MCF 10A (cell line): ENCODE measurements around the gene NGFR. TPM values are rescaled to one million over a fixed set of nuclear protein-coding genes. Genes with fewer than 3 reads are reported as not detected.

Experiments
- BruUV-seq: library from RNA; stranded (reverse); fragments of 400-500 nt; replicated peaks from 2 replicates; lab custom pipeline; 2021; lab: Mats Ljungman, UMichigan
- CTCF ChIA-PET: fragments of 300-600 bp; sonication (Branson Sonifier 250); formaldehyde crosslinking; extraction: SDS; loops from one replicate; lab custom pipeline; 2021; ENCODE audit warnings: antibody characterized with exemption, inconsistent platforms; lab: Yijun Ruan, JAX
- POLR2A ChIA-PET: fragments of 300-600, 350-650 bp; sonication (Branson Sonifier 250); formaldehyde crosslinking; extraction: SDS; loops from one replicate; lab custom pipeline; 2020; ENCODE audit warnings: antibody characterized with exemption, inconsistent platforms; lab: Yijun Ruan, JAX
- DNase-seq: peaks from one replicate; pipeline ENCODE4 v3.0.0-alpha.2; 2018; ENCODE audit not compliant: unreplicated experiment
- H3K27ac Mint-ChIP-seq: one replicate; pipeline ENCODE4 v1.8.0; 2022; ENCODE audit warnings: mild to moderate bottlenecking, low read depth, mixed read lengths; ENCODE audit not compliant: unreplicated experiment
- H3K27me3 Mint-ChIP-seq: one replicate; pipeline ENCODE4 v1.8.0; 2022; ENCODE audit warnings: mixed read lengths; ENCODE audit not compliant: insufficient read depth, unreplicated experiment
- H3K36me3 Mint-ChIP-seq: one replicate; pipeline ENCODE4 v1.8.0; 2022; ENCODE audit warnings: mild to moderate bottlenecking, moderate library complexity, mixed read lengths; ENCODE audit not compliant: insufficient read depth, unreplicated experiment
- H3K4me1 Mint-ChIP-seq: one replicate; pipeline ENCODE4 v1.8.0; 2022; ENCODE audit warnings: mixed read lengths; ENCODE audit not compliant: insufficient read depth, unreplicated experiment
- H3K4me3 Mint-ChIP-seq: one replicate; pipeline ENCODE4 v1.8.0; 2022; ENCODE audit warnings: mild to moderate bottlenecking, moderate library complexity, mixed read lengths; ENCODE audit not compliant: unreplicated experiment
- H3K9me3 Mint-ChIP-seq: one replicate; pipeline ENCODE4 v1.8.0; 2022; ENCODE audit warnings: mixed read lengths; ENCODE audit not compliant: unreplicated experiment
- intact Hi-C: fragments of 100-400 bp; cut with micrococcal nuclease; formaldehyde crosslinking; loops from 2 replicates; pipeline ENCODE4 v1.14.1; 2022
- total RNA-seq: library from RNA; stranded (reverse); gene quantifications from 2 replicates; pipeline ENCODE4 v1.2.3, GENCODE V29; 2022
- TF ChIP-seq, protein P1 (sequence below): fragments of 200-600 bp; IDR thresholded peaks from one replicate; pipeline ENCODE4 v1.8.0; 2022; ENCODE audit warnings: antibody characterized with exemption, mild to moderate bottlenecking; ENCODE audit not compliant: unreplicated experiment

The NGFR gene
- total RNA-seq, 1 experiment from 2014 or later = 0.26 TPM

GRCh38 chr17:49464049-49464448 is 31.0 kb upstream of the NGFR start:
- Mint-ChIP-seq H3K27ac (no peak overlapping the region), H3K9me3 (peaks cover 8% of the 10 kb centered on the region), H3K36me3 (peaks cover 7% of the 10 kb centered on the region), H3K4me3 (no peak overlapping the region), H3K27me3 (peaks cover 90% of the 10 kb centered on the region), H3K4me1 (no peaks in the 10 kb centered on the region)
- POLR2A ChIA-PET = no interaction called here
- TF ChIP-seq, protein P1, sequence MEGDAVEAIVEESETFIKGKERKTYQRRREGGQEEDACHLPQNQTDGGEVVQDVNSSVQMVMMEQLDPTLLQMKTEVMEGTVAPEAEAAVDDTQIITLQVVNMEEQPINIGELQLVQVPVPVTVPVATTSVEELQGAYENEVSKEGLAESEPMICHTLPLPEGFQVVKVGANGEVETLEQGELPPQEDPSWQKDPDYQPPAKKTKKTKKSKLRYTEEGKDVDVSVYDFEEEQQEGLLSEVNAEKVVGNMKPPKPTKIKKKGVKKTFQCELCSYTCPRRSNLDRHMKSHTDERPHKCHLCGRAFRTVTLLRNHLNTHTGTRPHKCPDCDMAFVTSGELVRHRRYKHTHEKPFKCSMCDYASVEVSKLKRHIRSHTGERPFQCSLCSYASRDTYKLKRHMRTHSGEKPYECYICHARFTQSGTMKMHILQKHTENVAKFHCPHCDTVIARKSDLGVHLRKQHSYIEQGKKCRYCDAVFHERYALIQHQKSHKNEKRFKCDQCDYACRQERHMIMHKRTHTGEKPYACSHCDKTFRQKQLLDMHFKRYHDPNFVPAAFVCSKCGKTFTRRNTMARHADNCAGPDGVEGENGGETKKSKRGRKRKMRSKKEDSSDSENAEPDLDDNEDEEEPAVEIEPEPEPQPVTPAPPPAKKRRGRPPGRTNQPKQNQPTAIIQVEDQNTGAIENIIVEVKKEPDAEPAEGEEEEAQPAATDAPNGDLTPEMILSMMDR = no peak
- intact Hi-C loops = no loop called here
- CTCF ChIA-PET = interaction anchor here (1.0 to 1.2 kb wide), 3 partner anchors 28 to 93 kb away, joined by 3 to 4 read pairs (median 3); no protein-coding TSS in a partner anchor
- no TSS peak for BruUV-seq
- DNase-seq = no peak

DNA sequence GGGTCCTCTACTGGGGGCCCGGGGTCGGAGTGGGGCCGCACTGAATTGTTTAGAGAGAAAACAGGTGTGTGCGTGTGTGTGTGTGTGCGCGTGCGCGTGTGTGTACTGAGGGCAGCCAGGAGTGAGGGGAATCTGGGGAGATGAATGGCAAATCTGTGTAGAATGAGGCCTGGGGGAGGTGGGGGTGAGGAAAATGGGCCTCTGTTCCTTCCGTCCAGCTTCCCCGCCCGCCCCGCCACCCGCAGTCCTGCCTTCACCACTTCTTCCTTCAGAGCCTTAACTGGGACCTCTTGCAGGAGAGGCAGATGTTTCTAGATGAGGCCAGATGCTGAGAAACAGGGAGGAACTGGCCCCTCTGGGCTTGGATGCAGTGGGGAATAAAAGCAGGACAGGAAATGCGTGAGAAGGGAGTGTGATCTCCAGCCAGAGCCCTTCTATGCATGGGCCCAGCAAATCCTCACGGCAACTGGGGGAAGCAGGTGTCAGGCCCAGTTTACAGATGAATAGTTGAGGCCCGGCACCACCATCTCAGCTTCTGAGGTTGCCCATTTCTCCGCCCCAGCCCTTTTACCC is 29.7 kb upstream of the NGFR start:
- Mint-ChIP-seq H3K4me3 (no peak overlapping the region), H3K9me3 (peaks cover 8% of the 10 kb centered on the region), H3K4me1 (no peaks in the 10 kb centered on the region), H3K27ac (no peak overlapping the region), H3K27me3 (peaks cover 88% of the 10 kb centered on the region), H3K36me3 (peaks cover 7% of the 10 kb centered on the region)
- no TSS peak for BruUV-seq
- ChIA-PET POLR2A (interaction anchor here (0.7 kb wide), 1 partner anchor 15 kb away, joined by 3 read pairs; no protein-coding TSS in a partner anchor), CTCF (interaction anchor here (0.6 kb wide), 1 partner anchor 90 kb away, joined by 3 read pairs; no protein-coding TSS in a partner anchor)
- DNase-seq = no peak
- intact Hi-C loops = no loop called here
- TF ChIP-seq, protein P1 = no peak

GRCh38 chr17:49466436-49466835 is 28.7 kb upstream of the NGFR start:
- BruUV-seq = no TSS peak
- H3K9me3 Mint-ChIP-seq = peaks cover 8% of the 10 kb centered on the region

GRCh38 chr17:49467175-49467574 is 27.9 kb upstream of the NGFR start:
- CTCF ChIA-PET = interaction anchor here (0.5 to 2.2 kb wide), 2 partner anchors 58 to 89 kb away, joined by 3 to 7 read pairs; no protein-coding TSS in a partner anchor
- Mint-ChIP-seq H3K4me1 (no peaks in the 10 kb centered on the region), H3K27me3 (peaks cover 93% of the 10 kb centered on the region), H3K36me3 (peaks cover 7% of the 10 kb centered on the region), H3K9me3 (peaks cover 8% of the 10 kb centered on the region), H3K27ac (no peak overlapping the region), H3K4me3 (no peak overlapping the region)
- BruUV-seq = no TSS peak
- POLR2A ChIA-PET = no interaction called here
- TF ChIP-seq, protein P1 = no peak
- intact Hi-C loops = no loop called here
- no peak for DNase-seq

More at GRCh38 chr17:49466436-49466835, 28.7 kb upstream of the NGFR start:
- Mint-ChIP-seq H3K4me3 (no peak overlapping the region), H3K4me1 (no peaks in the 10 kb centered on the region), H3K27ac (no peak overlapping the region), H3K36me3 (peaks cover 7% of the 10 kb centered on the region), H3K27me3 (peaks cover 89% of the 10 kb centered on the region)
- DNase-seq = no peak
- intact Hi-C loops = no loop called here
- TF ChIP-seq, protein P1 = no peak
- ChIA-PET CTCF (no interaction called here), POLR2A (interaction anchor here (0.5 to 0.7 kb wide), 2 partner anchors 14 to 27 kb away, joined by 3 to 5 read pairs; no protein-coding TSS in a partner anchor)
